Neuronal stem cell (in vitro differentiated cells): ENCODE results near the gene SLC30A9.

Source experiments
- DNase-seq: peaks from one replicate; pipeline ENCODE4 v3.0.0-alpha.2; 2013; ENCODE audit warnings: low spot score
- H2AFZ ChIP-seq: one replicate; pipeline ENCODE4 v1.6.1; 2013; ENCODE audit warnings: mild to moderate bottlenecking, low read length, inconsistent platforms
- H2AK5ac ChIP-seq: 2 replicates; pipeline ENCODE4 v1.6.1; 2013; ENCODE audit warnings: low read depth, mild to moderate bottlenecking, inconsistent platforms, low read length, moderate library complexity, mixed read lengths
- H2BK120ac ChIP-seq: 2 replicates; pipeline ENCODE4 v1.6.1; 2013; ENCODE audit warnings: low read depth, mild to moderate bottlenecking, inconsistent platforms, low read length, moderate library complexity, mixed read lengths
- H2BK12ac ChIP-seq: one replicate; pipeline ENCODE4 v1.6.1; 2013; ENCODE audit warnings: low read length, inconsistent platforms
- H2BK15ac ChIP-seq: 2 replicates; pipeline ENCODE4 v1.6.1; 2013; ENCODE audit warnings: mild to moderate bottlenecking, low read length, inconsistent platforms, mixed read lengths
- H2BK5ac ChIP-seq: one replicate; pipeline ENCODE4 v1.6.1; 2013; ENCODE audit warnings: inconsistent platforms, mild to moderate bottlenecking, low read length, moderate library complexity
- H3K14ac ChIP-seq: one replicate; pipeline ENCODE4 v1.6.1; 2013; ENCODE audit warnings: low read length, inconsistent platforms
- H3K18ac ChIP-seq: 2 replicates; pipeline ENCODE4 v1.6.1; 2013; ENCODE audit warnings: low read length, inconsistent platforms
- H3K23ac ChIP-seq: 2 replicates; pipeline ENCODE4 v1.6.1; 2013; ENCODE audit warnings: low read depth, mild to moderate bottlenecking, mixed read lengths, low read length, inconsistent platforms; ENCODE audit not compliant: poor library complexity
- H3K27ac ChIP-seq: replicated peaks from 3 replicates; pipeline ENCODE4 v1.5.1; 2013; ENCODE audit warnings: low read length, inconsistent platforms
- H3K27me3 ChIP-seq, 3 experiments: 2 replicates each; pipeline ENCODE4 v1.6.1; 2013; ENCODE audit warnings: low read length in 3 of 3, mild to moderate bottlenecking in 2 of 3, inconsistent platforms in 1 of 3, low read depth in 1 of 3, mixed read lengths in 1 of 3, moderate library complexity in 1 of 3; ENCODE audit not compliant: control insufficient read depth in 3 of 3, insufficient read depth in 3 of 3
- H3K36me3 ChIP-seq, 2 donors: replicated peaks in 1 of 2; 2 replicates each; pipeline ENCODE4 v1.6.1; 2013; ENCODE audit warnings: low read length in 2 of 2; ENCODE audit not compliant: control insufficient read depth in 2 of 2, insufficient read depth in 2 of 2
- H3K4ac ChIP-seq: 2 replicates; pipeline ENCODE4 v1.6.1; 2013; ENCODE audit warnings: inconsistent platforms, mild to moderate bottlenecking, low read length, moderate library complexity
- H3K4me1 ChIP-seq, 2 donors: 1 replicate in 1 of 2; 2 replicates in 1 of 2; pipeline ENCODE4 v1.6.1; 2013; ENCODE audit warnings: low read length in 2 of 2, low read depth in 1 of 2; ENCODE audit not compliant: control insufficient read depth in 2 of 2, insufficient read depth in 1 of 2
- H3K4me2 ChIP-seq: one replicate; pipeline ENCODE4 v1.6.1; 2013; ENCODE audit warnings: mild to moderate bottlenecking, low read length, inconsistent platforms; ENCODE audit not compliant: insufficient read depth, poor library complexity, severe bottlenecking
- H3K4me3 ChIP-seq, 2 donors: 2 replicates each; pipeline ENCODE4 v1.5.1; 2013; ENCODE audit warnings: low read length in 2 of 2, mild to moderate bottlenecking in 2 of 2, inconsistent platforms in 1 of 2, moderate library complexity in 1 of 2
- H3K79me1 ChIP-seq: one replicate; pipeline ENCODE4 v1.6.1; 2013; ENCODE audit warnings: low read depth, mild to moderate bottlenecking, inconsistent platforms, low read length, moderate library complexity
- H3K9ac ChIP-seq: one replicate; pipeline ENCODE4 v1.6.1; 2013; ENCODE audit warnings: mild to moderate bottlenecking, low read depth, low read length, inconsistent platforms; ENCODE audit not compliant: poor library complexity
- H3K9me3 ChIP-seq, 2 donors: replicated peaks in 1 of 2; 2 replicates each; pipeline versions ENCODE3 to v1.6.1; 2013; ENCODE audit warnings: low read length in 2 of 2, mild to moderate bottlenecking in 2 of 2, inconsistent platforms in 1 of 2, low read depth in 1 of 2, mixed read lengths in 1 of 2, moderate library complexity in 1 of 2; ENCODE audit not compliant: control insufficient read depth in 2 of 2, insufficient read depth in 1 of 2
- H4K8ac ChIP-seq: one replicate; pipeline ENCODE4 v1.6.1; 2013; ENCODE audit warnings: low read depth, mild to moderate bottlenecking, inconsistent platforms, low read length, moderate library complexity
- H4K91ac ChIP-seq: one replicate; pipeline ENCODE4 v1.6.1; 2013; ENCODE audit warnings: low read length, low read depth, mild to moderate bottlenecking, inconsistent platforms; ENCODE audit not compliant: poor library complexity
- WGBS, 2 donors: extraction: QIAGEN DNeasy Blood & Tissue Kit; methylation state at CpG; one replicate each; pipeline ENCODE4 v1.1.7; 2013; ENCODE audit warnings: missing lambda C conversion rate in 2 of 2, mixed read lengths in 1 of 2; ENCODE audit not compliant: insufficient read length in 2 of 2, insufficient replicate concordance in 1 of 2; ENCODE audit errors: extremely low coverage in 2 of 2; 5-methylcytosine and 5-hydroxymethylcytosine counted together

Gene SLC30A9

GRCh38 chr4:42018451-42018850 is 28.1 kb downstream of the SLC30A9 start:
- H2AK5ac ChIP-seq, result no peak overlapping the region
- DNase-seq, result no peak
- H3K27ac ChIP-seq, result no peak overlapping the region
- no peak overlapping the region for H4K91ac ChIP-seq
- H2AFZ ChIP-seq, result no peak overlapping the region
- H3K27me3 ChIP-seq, result no peaks in the 10 kb centered on the region
- no peak overlapping the region for H3K14ac ChIP-seq
- no peak overlapping the region for H2BK120ac ChIP-seq
- H3K4me1 ChIP-seq, result no peaks in the 10 kb centered on the region
- H3K9me3 ChIP-seq, result peaks cover 0 to 3% of the 10 kb centered on the region in 2 donors
- no peak overlapping the region for H2BK12ac ChIP-seq
- no peak overlapping the region for H3K4me2 ChIP-seq
- H3K4ac ChIP-seq, result no peak overlapping the region
- H3K79me1 ChIP-seq, result no peaks in the 10 kb centered on the region
- WGBS, 2 donors, result no CpG with 5 or more reads among the region's 2 CpGs
- no peak overlapping the region for H3K18ac ChIP-seq
- H2BK5ac ChIP-seq, result no peak overlapping the region
- H3K9ac ChIP-seq, result no peak overlapping the region
- H4K8ac ChIP-seq, result no peak overlapping the region
- no peak overlapping the region for H3K23ac ChIP-seq
- H3K36me3 ChIP-seq, result peaks cover 0 to 63% of the 10 kb centered on the region in 2 donors
- no peak overlapping the region for H3K4me3 ChIP-seq
- no peak overlapping the region for H2BK15ac ChIP-seq

DNA sequence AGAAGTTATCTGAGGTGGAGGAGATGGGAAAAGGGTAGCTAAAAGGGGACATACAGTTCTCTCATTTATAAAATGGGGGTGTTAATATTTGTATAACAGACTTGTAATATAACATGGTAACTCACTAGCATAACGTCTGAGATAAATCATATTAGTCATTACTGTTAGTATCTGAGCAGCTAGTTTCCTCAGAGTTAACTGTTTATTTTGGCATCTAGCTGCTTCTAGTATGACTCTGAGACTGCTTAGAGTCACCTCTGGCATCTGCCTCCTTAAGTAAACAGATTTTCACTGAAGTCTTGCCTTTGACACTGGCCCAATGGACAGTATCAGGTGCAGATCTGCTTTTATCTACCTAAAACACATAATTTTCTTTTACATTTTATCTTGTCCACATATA is 58.1 kb downstream of the SLC30A9 start:
- WGBS, 2 donors, result no CpG with 5 or more reads among the region's 1 CpG
- H3K18ac ChIP-seq, result no peak overlapping the region
- H2AK5ac ChIP-seq, result no peak overlapping the region
- no peak overlapping the region for H3K4ac ChIP-seq
- no peak overlapping the region for H4K91ac ChIP-seq
- H2AFZ ChIP-seq, result no peak overlapping the region
- H2BK15ac ChIP-seq, result no peak overlapping the region
- H2BK12ac ChIP-seq, result no peak overlapping the region
- no peaks in the 10 kb centered on the region for H3K79me1 ChIP-seq
- no peak overlapping the region for H2BK120ac ChIP-seq
- H3K23ac ChIP-seq, result no peak overlapping the region
- peaks cover 0 to 9% of the 10 kb centered on the region in 2 donors for H3K9me3 ChIP-seq
- H3K27me3 ChIP-seq, result no peaks in the 10 kb centered on the region
- H4K8ac ChIP-seq, result no peak overlapping the region
- no peaks in the 10 kb centered on the region for H3K4me1 ChIP-seq
- H3K4me2 ChIP-seq, result no peak overlapping the region
- no peak overlapping the region for H3K27ac ChIP-seq
- no peak overlapping the region for H2BK5ac ChIP-seq
- peaks cover 0 to 61% of the 10 kb centered on the region in 2 donors for H3K36me3 ChIP-seq
- H3K4me3 ChIP-seq, result no peak overlapping the region
- H3K9ac ChIP-seq, result no peak overlapping the region
- no peak overlapping the region for H3K14ac ChIP-seq
- DNase-seq, result no peak

- no peak overlapping the region for H3K27ac ChIP-seq
- H2AK5ac ChIP-seq, result no peak overlapping the region
- no peaks in the 10 kb centered on the region for H3K4me1 ChIP-seq
- H3K9me3 ChIP-seq, result peaks cover 0 to under 1% of the 10 kb centered on the region in 2 donors
- H2BK15ac ChIP-seq, result no peak overlapping the region
- no peaks in the 10 kb centered on the region for H3K27me3 ChIP-seq
- no peak overlapping the region for H2BK5ac ChIP-seq
- H3K9ac ChIP-seq, result no peak overlapping the region
- H2BK120ac ChIP-seq, result no peak overlapping the region
- no peak overlapping the region for H3K4me3 ChIP-seq
- DNase-seq, result no peak
- H3K23ac ChIP-seq, result no peak overlapping the region
- peaks cover 0 to 65% of the 10 kb centered on the region in 2 donors for H3K36me3 ChIP-seq
- no peak overlapping the region for H4K8ac ChIP-seq
- H2AFZ ChIP-seq, result no peak overlapping the region
- H4K91ac ChIP-seq, result no peak overlapping the region
- H3K4me2 ChIP-seq, result no peak overlapping the region
- no peak overlapping the region for H3K14ac ChIP-seq
- H3K4ac ChIP-seq, result no peak overlapping the region
- no peak overlapping the region for H2BK12ac ChIP-seq
- H3K18ac ChIP-seq, result no peak overlapping the region
- no CpG with 5 or more reads among the region's 3 CpGs for WGBS, 2 donors
- no peaks in the 10 kb centered on the region for H3K79me1 ChIP-seq
These were observed 60.4 kb downstream of the SLC30A9 start for GRCh38 chr4:42050516-42051249.

DNA sequence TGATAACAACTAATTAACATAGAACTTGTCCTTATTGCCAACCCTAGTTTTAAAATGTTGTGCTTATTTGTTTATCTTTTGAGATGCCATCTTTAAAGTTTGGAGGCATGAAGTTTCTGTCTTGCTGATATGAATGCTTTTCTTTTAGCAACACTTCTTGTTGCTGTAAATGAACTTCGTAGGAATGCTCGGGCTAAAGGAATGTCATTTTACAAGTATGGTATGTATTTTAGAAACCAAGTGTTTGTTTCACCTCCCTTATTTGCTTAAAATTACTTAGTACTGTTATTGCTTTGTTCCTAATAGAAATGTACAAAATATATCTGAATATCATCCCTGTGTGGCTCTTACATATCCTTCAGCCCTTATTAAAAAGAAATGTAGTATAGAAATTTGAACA is 76.1 kb downstream of the SLC30A9 start:
- no peak overlapping the region for H3K23ac ChIP-seq
- no peak overlapping the region for H2AFZ ChIP-seq
- no peaks in the 10 kb centered on the region for H3K27me3 ChIP-seq
- H3K18ac ChIP-seq, result no peak overlapping the region
- no peak overlapping the region for H2BK15ac ChIP-seq
- no peak overlapping the region for H2AK5ac ChIP-seq
- no peak overlapping the region for H2BK5ac ChIP-seq
- H3K4me2 ChIP-seq, result no peak overlapping the region
- H2BK12ac ChIP-seq, result no peak overlapping the region
- no peak overlapping the region for H3K14ac ChIP-seq
- H3K4me1 ChIP-seq, result no peaks in the 10 kb centered on the region
- H2BK120ac ChIP-seq, result no peak overlapping the region
- H3K9me3 ChIP-seq, result no peaks in the 10 kb centered on the region
- H3K36me3 ChIP-seq, result peaks cover 8 to 87% of the 10 kb centered on the region in 2 donors
- no peak overlapping the region for H4K91ac ChIP-seq
- H3K79me1 ChIP-seq, result no peaks in the 10 kb centered on the region
- H3K4me3 ChIP-seq, result no peak overlapping the region
- no peak overlapping the region for H3K27ac ChIP-seq
- no peak overlapping the region for H4K8ac ChIP-seq
- no CpG with 5 or more reads among the region's 2 CpGs for WGBS, 2 donors
- H3K9ac ChIP-seq, result no peak overlapping the region
- no peak overlapping the region for H3K4ac ChIP-seq
- no peak for DNase-seq
